HCT116 (cell line): Measurements from ENCODE around the gene DQX1. TPM values are rescaled to one million over a fixed set of nuclear protein-coding genes. Genes with fewer than 3 reads are reported as not detected.

Experiments
- ATAC-seq: fragments of 200-7000 bp; cut with Tn5 transposase; 2 replicates; pipeline ENCODE4 v1.9.1; 2020; ENCODE audit warnings: mild to moderate bottlenecking, moderate library complexity
- BruUV-seq: library from RNA; stranded (reverse); fragments of 400-500 nt; replicated peaks from 2 replicates; lab custom pipeline; 2021; lab: Mats Ljungman, UMichigan
- CTCF ChIA-PET: fragments of 300-600 bp; sonication (Branson Sonifier 250); formaldehyde crosslinking; loops from one replicate; lab custom pipeline; 2021; ENCODE audit warnings: antibody characterized with exemption; lab: Charles Lee
- POLR2A ChIA-PET: fragments of 300-600, 350-600 bp; sonication (Branson Sonifier 250); formaldehyde crosslinking; loops from one replicate; lab custom pipeline; 2021; ENCODE audit warnings: antibody characterized with exemption; lab: Charles Lee
- RAD21 ChIA-PET, 2 experiments: fragments of 300-600 bp; sonication (Branson Sonifier 250); formaldehyde crosslinking; loops; one replicate each; lab custom pipeline; 2023; ENCODE audit warnings: low total read pairs in 2 of 2; ENCODE audit not compliant: uncharacterized antibody in 2 of 2, unreplicated experiment in 2 of 2, low non-redundant PET in 1 of 2; lab: Charles Lee
- DNase-seq: peaks from one replicate; pipeline ENCODE4 v3.0.0-alpha.2; 2010; ENCODE audit warnings: low read depth, low spot score
- H2AFZ ChIP-seq: fragments of 200-600 bp; shearing (Covaris generic), sonication (generic); 2 replicates; pipeline ENCODE4 v1.6.1; 2017; ENCODE audit warnings: low read depth, mixed run types, mixed read lengths, antibody characterized with exemption, low read length; ENCODE audit not compliant: poor library complexity, severe bottlenecking
- H3K27ac ChIP-seq: 2 replicates; pipeline ENCODE4 v1.5.1; 2012; ENCODE audit warnings: low read depth, low read length
- H3K27me3 ChIP-seq: fragments of 200-600 bp; sonication (generic); 2 replicates; pipeline ENCODE4 v1.6.1; 2016; ENCODE audit warnings: mixed run types, low read length, mixed read lengths; ENCODE audit not compliant: insufficient read depth
- H3K36me3 ChIP-seq, 2 experiments: fragments of 200-500 bp in 1 of 2; fragments of 200-600 bp in 1 of 2; sonication (Bioruptor generic) in 1 of 2; sonication (generic) in 1 of 2; 2 replicates each; pipeline versions ENCODE4 v1.5.1 to v1.6.1; 2014 to 2016; ENCODE audit warnings: low read length in 2 of 2, inconsistent platforms in 1 of 2, mixed read lengths in 1 of 2, mixed run types in 1 of 2; ENCODE audit not compliant: insufficient read depth in 2 of 2, control insufficient read depth in 1 of 2
- H3K4me1 ChIP-seq, 2 experiments: fragments of 200-600 bp in 1 of 2; sonication (generic) in 1 of 2; 2 replicates each; pipeline versions ENCODE4 v1.5.1 to v1.6.1; 2012 to 2017; ENCODE audit warnings: low read length in 2 of 2, inconsistent platforms in 1 of 2, mild to moderate bottlenecking in 1 of 2, mixed read lengths in 1 of 2, mixed run types in 1 of 2, moderate library complexity in 1 of 2; ENCODE audit not compliant: insufficient read depth in 2 of 2, control insufficient read depth in 1 of 2
- H3K4me2 ChIP-seq: fragments of 200-600 bp; sonication (generic); 2 replicates; pipeline ENCODE4 v1.6.1; 2017; ENCODE audit warnings: mixed run types, low read length, mixed read lengths
- H3K4me3 ChIP-seq, 2 experiments: fragments of 200-600 bp in 1 of 2; sonication (generic) in 1 of 2; replicated peaks in 1 of 2; 2 replicates each; pipeline ENCODE4 v1.5.1; 2011 to 2016; ENCODE audit warnings: low read length in 2 of 2, control low read depth in 1 of 2, low read depth in 1 of 2, mild to moderate bottlenecking in 1 of 2, mixed read lengths in 1 of 2, mixed run types in 1 of 2
- H3K79me2 ChIP-seq: fragments of 200-600 bp; sonication (generic); 2 replicates; pipeline ENCODE4 v1.6.1; 2017; ENCODE audit warnings: mild to moderate bottlenecking, mixed run types, low read length, moderate library complexity, mixed read lengths; ENCODE audit not compliant: insufficient read depth
- H3K9ac ChIP-seq: fragments of 200-600 bp; sonication (generic); 2 replicates; pipeline ENCODE4 v1.6.1; 2016; ENCODE audit warnings: low read length, mixed read lengths
- H3K9me2 ChIP-seq: fragments of 200-600 bp; sonication (generic), shearing (Covaris generic); 2 replicates; pipeline ENCODE4 v1.6.1; 2017; ENCODE audit warnings: mixed run types, mild to moderate bottlenecking, moderate library complexity; ENCODE audit not compliant: insufficient read depth
- H3K9me3 ChIP-seq, 2 experiments: fragments of 200-500 bp in 1 of 2; fragments of 200-600 bp in 1 of 2; sonication (Bioruptor generic) in 1 of 2; sonication (generic) in 1 of 2; 2 replicates each; pipeline ENCODE4 v1.6.1; 2014 to 2017; ENCODE audit warnings: low read length in 2 of 2, mixed read lengths in 2 of 2, inconsistent platforms in 1 of 2, low read depth in 1 of 2, mild to moderate bottlenecking in 1 of 2, mixed run types in 1 of 2, moderate library complexity in 1 of 2; ENCODE audit not compliant: control insufficient read depth in 1 of 2, insufficient read depth in 1 of 2
- H4K20me1 ChIP-seq: fragments of 200-600 bp; sonication (generic), shearing (Covaris generic); 2 replicates; pipeline ENCODE4 v1.6.1; 2017; ENCODE audit warnings: mixed run types, mild to moderate bottlenecking, moderate library complexity; ENCODE audit not compliant: insufficient read depth
- ELF1 ChIP-seq: IDR thresholded peaks from 2 replicates; pipeline ENCODE4 v1.6.1; 2012; ENCODE audit warnings: low read depth, borderline replicate concordance
- EZH2 ChIP-seq: fragments of 200-600 bp; sonication (generic); IDR thresholded peaks from 2 replicates; pipeline ENCODE4 v1.6.1; 2017; ENCODE audit warnings: antibody characterized with exemption, mixed run types
- EZH2phosphoT487 ChIP-seq: fragments of 200-600 bp; IDR thresholded peaks from 2 replicates; pipeline ENCODE4 v1.6.1; 2018; ENCODE audit warnings: antibody characterized with exemption, borderline replicate concordance
- FOSL1 ChIP-seq: IDR thresholded peaks from 2 replicates; pipeline ENCODE4 v1.6.1; 2012; ENCODE audit warnings: low read depth
- TCF7L2 ChIP-seq: IDR thresholded peaks from 2 replicates; pipeline ENCODE4 v1.7.0; 2011; ENCODE audit warnings: borderline replicate concordance, inconsistent platforms; ENCODE audit not compliant: insufficient read depth, insufficient read length; ENCODE audit errors: extremely low read depth
- ZFX ChIP-seq: fragments of 450-650 bp; IDR thresholded peaks from 2 replicates; pipeline ENCODE4 v1.6.1; 2017
- ZNF274 ChIP-seq: fragments of 200-500 bp; sonication (Bioruptor generic); IDR thresholded peaks from 2 replicates; pipeline ENCODE4 v1.6.1; 2014; ENCODE audit warnings: mild to moderate bottlenecking, low read depth, low read length, inconsistent platforms
- intact Hi-C: fragments of 100-400 bp; cut with micrococcal nuclease; formaldehyde crosslinking; loops from 2 replicates; pipeline ENCODE4 v1.10.0; 2022
- total RNA-seq: library from RNA; stranded (reverse); gene quantifications from one replicate; pipeline ENCODE4 v1.2.1, GENCODE V29; 2021; ENCODE audit not compliant: unreplicated experiment
- TF ChIP-seq, protein P1 (sequence below): IDR thresholded peaks from 2 replicates; pipeline ENCODE4 v1.6.1; 2012
- TF ChIP-seq, protein P2 (sequence below), 3 experiments: fragments of 200-600 bp in 1 of 3; sonication (generic) in 1 of 3; IDR thresholded peaks in 2 of 3; conservative IDR thresholded peaks in 1 of 3; 2 replicates each; pipeline ENCODE4 v1.5.1; 2012 to 2017; ENCODE audit warnings: low read depth in 2 of 3, low read length in 2 of 3, antibody characterized with exemption in 1 of 3, borderline replicate concordance in 1 of 3, control low read depth in 1 of 3, mild to moderate bottlenecking in 1 of 3, mixed read lengths in 1 of 3, mixed run types in 1 of 3, moderate library complexity in 1 of 3; ENCODE audit not compliant: insufficient read depth in 1 of 3

Gene DQX1
- total RNA-seq, 1 experiment from 2014 or later = 0.98 TPM

DNA sequence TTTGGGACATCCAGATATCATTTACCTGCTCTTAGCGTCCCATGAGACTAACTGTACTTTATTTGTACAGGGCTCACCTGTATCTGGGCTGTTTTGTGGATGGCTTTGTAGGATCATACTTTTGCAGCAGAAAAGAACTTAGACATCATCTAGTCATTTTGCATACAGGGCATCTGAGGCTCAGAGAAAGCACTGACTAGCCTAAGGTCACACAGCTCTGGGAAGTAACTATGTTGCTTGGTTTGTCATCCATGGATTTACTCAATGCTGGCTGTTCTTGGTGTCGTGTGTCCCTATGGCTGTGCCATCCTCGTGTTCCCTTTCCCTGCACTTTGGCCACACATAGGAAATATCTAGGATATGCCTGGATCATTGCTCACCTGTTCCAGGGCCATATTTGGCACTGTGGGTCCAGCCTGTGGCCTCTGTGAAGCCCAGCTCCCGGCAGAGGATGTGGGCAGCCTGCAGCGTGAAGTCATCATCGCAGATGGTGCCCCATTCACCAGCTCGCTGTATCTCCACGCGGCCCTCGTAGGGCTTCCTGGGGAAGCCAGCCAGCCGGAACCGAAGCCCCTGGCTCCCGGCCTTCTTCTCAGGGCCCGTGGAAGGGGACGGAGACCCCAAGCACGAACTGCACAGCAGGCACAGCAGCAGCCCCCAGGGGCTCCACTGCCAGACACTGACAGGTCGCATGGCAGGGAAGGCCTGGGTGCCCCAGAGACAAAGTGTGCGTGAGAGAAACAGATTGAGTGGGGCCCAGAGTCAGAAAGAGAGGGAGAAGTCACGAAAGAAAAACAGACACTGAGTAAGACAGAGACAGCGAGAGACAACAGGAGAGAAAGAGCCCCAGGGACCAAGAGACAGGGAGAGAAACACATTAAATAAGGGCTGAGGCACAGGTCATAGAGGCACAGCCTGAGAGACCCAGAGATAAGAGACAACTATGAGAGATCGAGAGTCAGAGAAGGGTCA is 26.2 kb upstream of the DQX1 start:
- Histone ChIP-seq H3K27ac (peak overlapping the region; percentile 10; the same call in 1 of the 2 replicates), H3K4me1 (peaks cover 19 to 53% of the 10 kb centered on the region in 2 experiments; a peak in 3 of 4 replicates), H3K9me2 (no peaks in the 10 kb centered on the region), H3K4me3 (no peak overlapping the region), H3K27me3 (no peaks in the 10 kb centered on the region), H2AFZ (no peak overlapping the region), H3K79me2 (peaks cover 23% of the 10 kb centered on the region; the same call in 1 of the 2 replicates), H3K36me3 (peaks cover 5 to 7% of the 10 kb centered on the region in 2 experiments; a peak in 3 of 4 replicates), H4K20me1 (no peaks in the 10 kb centered on the region), H3K9ac (no peak overlapping the region), H3K9me3 (no peaks in the 10 kb centered on the region), H3K4me2 (no peak overlapping the region)
- POLR2A ChIA-PET = no interaction called here
- DNase-seq (no peak), ATAC-seq (no peak)
- TF ChIP-seq ELF1 (no peak), EZH2phosphoT487 (no peak), TCF7L2 (no peak), ZNF274 (no peak), ZFX (no peak), FOSL1 (no peak)
- no TSS peak for BruUV-seq
- RAD21 ChIA-PET = no interaction called here
- CTCF ChIA-PET = no interaction called here
- intact Hi-C loops = no loop called here

DNA sequence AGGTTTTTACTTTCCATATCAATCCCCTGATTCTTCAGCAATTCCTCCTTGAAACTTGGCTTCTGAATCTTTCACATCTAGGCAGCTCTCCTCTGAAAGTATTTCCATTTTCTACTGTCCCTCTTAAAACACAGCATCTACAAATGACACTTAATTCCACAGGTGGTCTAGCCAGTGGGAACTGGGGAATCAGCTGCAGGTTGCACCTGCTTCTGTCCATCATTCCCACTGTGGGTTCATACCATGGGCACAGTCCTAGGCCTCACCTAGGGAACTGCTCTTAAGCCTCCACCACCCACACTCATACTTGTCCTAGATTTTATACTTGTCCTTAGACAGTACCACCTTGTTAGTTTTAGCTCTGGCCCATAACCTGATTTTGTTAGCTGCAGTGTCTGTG is 25.5 kb upstream of the DQX1 start:
- Histone ChIP-seq H3K9ac (no peak overlapping the region), H3K9me2 (no peaks in the 10 kb centered on the region), H4K20me1 (no peaks in the 10 kb centered on the region), H3K4me1 (peaks cover 19 to 53% of the 10 kb centered on the region in 2 experiments; a peak in 3 of 4 replicates), H3K4me3 (no peak overlapping the region), H2AFZ (no peak overlapping the region), H3K36me3 (peaks cover 1 to 3% of the 10 kb centered on the region in 2 experiments; a peak in 2 of 4 replicates), H3K4me2 (no peak overlapping the region), H3K9me3 (no peaks in the 10 kb centered on the region), H3K27me3 (no peaks in the 10 kb centered on the region), H3K27ac (no peak overlapping the region), H3K79me2 (peaks cover 23% of the 10 kb centered on the region; the same call in 1 of the 2 replicates)
- no TSS peak for BruUV-seq
- ChIA-PET POLR2A (no interaction called here), RAD21 (no interaction called here), CTCF (no interaction called here)
- TF ChIP-seq, protein P1, sequence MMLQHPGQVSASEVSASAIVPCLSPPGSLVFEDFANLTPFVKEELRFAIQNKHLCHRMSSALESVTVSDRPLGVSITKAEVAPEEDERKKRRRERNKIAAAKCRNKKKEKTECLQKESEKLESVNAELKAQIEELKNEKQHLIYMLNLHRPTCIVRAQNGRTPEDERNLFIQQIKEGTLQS = no peak
- TF ChIP-seq ELF1 (no peak), ZNF274 (no peak), EZH2 (no peak)
- TF ChIP-seq, protein P2, sequence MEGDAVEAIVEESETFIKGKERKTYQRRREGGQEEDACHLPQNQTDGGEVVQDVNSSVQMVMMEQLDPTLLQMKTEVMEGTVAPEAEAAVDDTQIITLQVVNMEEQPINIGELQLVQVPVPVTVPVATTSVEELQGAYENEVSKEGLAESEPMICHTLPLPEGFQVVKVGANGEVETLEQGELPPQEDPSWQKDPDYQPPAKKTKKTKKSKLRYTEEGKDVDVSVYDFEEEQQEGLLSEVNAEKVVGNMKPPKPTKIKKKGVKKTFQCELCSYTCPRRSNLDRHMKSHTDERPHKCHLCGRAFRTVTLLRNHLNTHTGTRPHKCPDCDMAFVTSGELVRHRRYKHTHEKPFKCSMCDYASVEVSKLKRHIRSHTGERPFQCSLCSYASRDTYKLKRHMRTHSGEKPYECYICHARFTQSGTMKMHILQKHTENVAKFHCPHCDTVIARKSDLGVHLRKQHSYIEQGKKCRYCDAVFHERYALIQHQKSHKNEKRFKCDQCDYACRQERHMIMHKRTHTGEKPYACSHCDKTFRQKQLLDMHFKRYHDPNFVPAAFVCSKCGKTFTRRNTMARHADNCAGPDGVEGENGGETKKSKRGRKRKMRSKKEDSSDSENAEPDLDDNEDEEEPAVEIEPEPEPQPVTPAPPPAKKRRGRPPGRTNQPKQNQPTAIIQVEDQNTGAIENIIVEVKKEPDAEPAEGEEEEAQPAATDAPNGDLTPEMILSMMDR (IDR thresholded peaks at IDR 0.05 in 2 of 3, conservative IDR thresholded peaks at IDR 0.05 in 1 of 3; ENCODE audit: borderline replicate concordance in 1 of 3, insufficient read depth in 1 of 3, low read depth in 2 of 3, low read length in 2 of 3) = no peak
- no peak for DNase-seq
- intact Hi-C loops = no loop called here
- no peak for ATAC-seq
